Stimulated activated CD8-positive, alpha-beta memory T cell treated with anti-CD3 and anti-CD28 coated beads, Interleukin-12 subunit alpha, Interleukin-12 subunit beta, amount 100 ng/mL, for 1 hour (primary cell): ENCODE results near the gene MAP4K4.

Experiments
- DNase-seq: peaks from one replicate; pipeline ENCODE4 v3.0.0-alpha.2; 2020; ENCODE audit warnings: low read depth

MAP4K4 gene

DNA sequence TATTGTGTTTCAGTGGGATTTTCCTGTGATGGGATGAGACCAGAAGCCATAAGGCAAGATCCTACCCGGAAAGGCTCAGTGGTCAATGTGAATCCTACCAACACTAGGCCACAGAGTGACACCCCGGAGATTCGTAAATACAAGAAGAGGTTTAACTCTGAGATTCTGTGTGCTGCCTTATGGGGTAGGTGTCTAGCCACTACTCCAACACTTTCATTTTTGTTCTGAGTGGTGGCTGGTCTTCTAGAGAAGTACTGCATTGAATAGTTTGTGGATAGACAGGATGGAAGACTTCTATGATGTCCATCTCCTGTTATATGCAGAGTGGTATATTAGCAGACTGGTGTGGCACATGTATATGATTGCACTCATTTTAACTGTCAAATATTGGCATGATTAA, 176.6 kb downstream of the MAP4K4 start:
- no peak for DNase-seq

DNA sequence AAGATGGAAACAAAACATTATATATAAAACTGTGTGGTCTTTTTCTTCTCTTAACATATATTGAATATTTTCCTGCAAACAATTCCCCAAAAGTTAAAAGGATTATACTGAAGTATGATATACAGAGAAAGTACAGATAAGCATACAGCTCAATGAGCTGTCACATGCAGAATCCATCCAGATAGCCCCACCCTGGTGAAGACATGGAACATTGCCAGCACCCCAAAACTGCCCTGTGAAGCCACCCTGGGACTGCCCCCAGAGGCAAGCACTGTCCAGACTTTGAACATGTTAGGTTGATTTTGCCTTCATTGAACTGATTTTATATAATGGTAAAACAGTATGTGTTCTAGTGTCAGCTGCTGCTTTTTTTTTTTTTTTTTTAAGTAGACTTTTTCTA, 182.0 kb downstream of the MAP4K4 start:
- DNase-seq, result no peak

DNA sequence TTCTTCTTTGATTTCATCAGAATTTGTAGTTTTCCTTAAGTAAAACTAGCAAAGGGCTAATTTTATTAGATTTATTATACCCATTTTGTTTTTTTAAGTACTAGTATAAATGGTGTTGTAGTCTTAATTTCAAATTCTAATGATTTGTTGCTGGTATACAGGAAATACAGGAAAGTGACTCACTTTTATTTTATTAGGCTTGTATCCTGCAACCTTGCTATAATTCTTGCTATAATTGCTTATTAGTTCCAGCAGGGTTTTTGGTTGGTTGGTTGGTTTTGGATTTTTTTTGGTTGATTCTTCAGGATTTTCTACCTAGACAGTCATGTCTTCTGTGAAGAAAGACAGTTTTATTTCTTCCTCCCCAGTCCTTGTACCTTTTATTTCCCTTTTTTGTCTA, 183.6 kb downstream of the MAP4K4 start:
- DNase-seq, result no peak

DNA sequence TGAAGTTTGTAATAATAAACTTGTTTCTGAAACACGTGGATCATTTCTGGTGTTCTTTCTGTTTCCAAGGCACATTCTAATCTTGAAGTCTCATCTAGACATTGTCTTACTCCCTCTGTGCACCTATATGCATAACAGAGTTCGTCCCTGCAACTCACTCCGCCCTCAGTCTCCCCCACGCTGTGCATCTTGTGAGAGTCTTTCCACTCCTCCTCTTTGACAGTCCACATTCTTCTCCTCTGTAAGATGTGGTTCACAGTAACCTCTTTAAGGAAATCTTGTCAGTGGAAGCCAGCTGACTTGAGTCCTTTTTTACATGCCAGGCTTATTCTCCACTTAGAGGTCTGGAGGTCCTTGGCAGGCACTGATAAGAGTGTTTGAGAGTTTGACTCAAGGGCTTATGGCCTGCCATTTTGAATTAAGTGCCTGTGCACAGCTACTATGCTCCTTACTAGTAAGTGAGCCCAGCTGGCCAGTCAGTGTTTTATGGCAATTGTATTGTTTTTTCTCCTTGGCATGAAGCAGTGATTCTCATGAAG, 185.3 kb downstream of the MAP4K4 start:
- no peak for DNase-seq

DNA sequence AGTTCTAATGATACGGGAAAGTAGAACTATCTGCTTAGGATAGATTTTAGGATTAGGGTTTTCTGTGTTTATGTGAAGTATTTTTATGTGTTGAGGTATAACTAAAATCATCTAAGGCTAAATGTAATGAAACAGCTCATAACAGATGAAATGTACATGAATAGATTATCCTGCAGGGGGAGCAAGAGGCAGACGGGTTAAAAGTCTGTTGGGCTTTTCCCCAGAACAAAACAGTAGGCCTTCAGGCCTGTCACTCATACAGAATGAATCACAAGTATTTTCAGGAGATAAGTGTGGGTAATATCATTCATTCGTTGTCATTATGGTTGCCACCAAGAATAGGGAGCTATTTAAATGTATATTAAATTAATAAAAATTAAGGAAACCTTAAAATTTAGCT, 186.4 kb downstream of the MAP4K4 start:
- no peak for DNase-seq

DNA sequence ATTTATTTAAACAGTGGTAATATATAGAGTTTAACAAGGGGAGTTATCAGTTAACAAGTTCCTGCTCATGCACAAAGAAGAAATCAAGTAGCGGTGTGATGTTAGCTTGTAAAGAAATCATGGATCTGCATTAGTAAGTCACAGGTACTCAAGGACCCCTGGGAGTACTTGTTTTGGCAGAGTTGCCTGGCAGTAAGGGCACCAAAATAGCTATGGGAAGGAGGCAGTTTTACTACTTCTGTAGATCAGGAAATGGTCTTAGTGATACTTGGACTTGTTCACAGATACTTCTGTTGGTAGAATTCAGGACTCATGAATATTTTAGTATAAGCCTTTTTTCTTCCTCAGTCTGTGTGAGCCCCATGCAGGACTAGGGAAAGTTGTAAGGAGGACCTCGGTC, 186.9 kb downstream of the MAP4K4 start:
- no peak for DNase-seq

DNA sequence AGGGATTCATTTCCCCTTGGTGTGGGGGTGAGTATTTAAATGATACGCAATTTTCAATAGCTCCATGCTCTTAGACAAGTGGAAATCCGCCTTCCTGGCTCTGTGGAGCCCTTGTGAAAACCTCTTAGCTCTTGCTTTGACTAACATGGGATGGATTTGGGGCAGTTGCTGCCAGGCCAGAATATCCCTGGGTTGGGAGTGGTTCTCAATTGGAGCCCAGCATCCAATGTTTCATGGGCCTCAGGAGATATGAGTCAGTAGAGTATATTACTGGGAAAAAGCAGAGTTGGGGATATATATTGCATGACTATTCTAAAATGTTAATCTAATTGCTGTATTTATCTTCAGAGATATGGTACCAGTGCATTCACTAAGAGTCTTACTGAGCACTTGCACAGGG, 189.8 kb downstream of the MAP4K4 start:
- DNase-seq, result no peak

DNA sequence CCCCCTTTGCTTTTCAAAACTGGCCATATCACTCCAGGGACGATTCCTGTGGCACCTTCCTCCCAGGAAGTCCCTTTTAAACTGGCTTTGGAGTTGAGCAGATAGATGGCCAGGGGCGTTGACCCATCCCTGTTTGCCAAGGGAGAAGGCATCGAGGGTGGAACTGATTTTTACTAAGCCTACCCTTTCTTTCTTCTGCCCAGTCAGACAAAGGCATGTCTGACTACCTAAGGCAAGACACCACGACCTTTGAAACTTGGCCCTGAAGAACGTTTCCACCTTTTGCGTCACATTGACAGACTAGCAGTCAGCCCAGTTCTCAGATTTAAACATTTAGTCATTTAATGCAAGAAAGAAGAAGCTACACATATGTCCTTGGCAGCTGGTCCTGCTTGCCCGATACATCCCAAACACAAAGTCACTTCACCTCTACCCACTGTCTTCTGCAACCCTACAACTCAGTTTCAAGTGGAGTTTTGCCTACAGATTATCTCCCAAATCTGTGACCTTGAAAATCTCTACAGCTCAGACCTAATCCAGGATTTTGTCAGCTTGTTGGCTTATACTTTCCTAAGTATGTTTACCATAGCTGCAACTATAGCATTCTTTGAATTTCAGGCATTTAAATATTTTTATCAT, 192.1 kb downstream of the MAP4K4 start:
- no peak for DNase-seq

DNA sequence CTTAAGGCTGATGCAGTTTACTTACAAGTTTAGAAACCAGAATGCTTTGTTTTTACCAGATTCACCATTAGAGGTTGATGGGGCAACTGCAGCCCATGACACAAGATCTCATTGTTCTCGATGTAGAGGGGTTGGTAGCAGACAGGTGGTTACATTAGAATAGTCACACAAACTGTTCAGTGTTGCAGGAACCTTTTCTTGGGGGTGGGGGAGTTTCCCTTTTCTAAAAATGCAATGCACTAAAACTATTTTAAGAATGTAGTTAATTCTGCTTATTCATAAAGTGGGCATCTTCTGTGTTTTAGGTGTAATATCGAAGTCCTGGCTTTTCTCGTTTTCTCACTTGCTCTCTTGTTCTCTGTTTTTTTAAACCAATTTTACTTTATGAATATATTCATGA, 194.9 kb downstream of the MAP4K4 start:
- no peak for DNase-seq

DNA sequence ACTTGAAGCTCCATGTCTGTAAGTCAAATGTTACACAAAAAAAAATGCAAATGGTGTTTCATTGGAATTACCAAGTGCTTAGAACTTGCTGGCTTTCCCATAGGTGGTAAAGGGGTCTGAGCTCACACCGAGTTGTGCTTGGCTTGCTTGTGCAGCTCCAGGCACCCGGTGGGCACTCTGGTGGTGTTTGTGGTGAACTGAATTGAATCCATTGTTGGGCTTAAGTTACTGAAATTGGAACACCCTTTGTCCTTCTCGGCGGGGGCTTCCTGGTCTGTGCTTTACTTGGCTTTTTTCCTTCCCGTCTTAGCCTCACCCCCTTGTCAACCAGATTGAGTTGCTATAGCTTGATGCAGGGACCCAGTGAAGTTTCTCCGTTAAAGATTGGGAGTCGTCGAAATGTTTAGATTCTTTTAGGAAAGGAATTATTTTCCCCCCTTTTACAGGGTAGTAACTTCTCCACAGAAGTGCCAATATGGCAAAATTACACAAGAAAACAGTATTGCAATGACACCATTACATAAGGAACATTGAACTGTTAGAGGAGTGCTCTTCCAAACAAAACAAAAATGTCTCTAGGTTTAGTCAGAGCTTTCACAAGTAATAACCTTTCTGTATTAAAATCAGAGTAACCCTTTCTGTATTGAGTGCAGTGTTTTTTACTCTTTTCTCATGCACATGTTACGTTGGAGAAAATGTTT, 196.3 kb downstream of the MAP4K4 start:
- no peak for DNase-seq

DNA sequence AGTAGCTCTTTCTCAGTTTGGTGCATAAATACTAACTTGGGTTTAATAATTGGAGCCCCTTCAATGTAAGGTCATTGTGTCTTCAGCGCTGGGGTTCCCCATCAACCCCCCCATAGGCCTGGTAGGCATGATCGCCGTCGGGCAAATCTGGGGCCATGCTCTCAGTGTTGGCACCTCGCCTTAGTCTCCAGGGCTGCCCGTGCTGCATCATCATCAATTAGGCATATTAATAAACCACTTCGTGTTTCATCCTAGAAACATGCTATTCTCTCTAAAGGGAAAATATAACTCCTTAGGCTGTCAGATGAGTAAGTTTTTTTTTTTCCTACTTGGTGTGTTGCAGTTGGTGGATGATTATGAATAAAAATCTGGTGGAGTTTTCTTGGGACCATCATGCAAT, 197.5 kb downstream of the MAP4K4 start:
- DNase-seq, result no peak

DNA sequence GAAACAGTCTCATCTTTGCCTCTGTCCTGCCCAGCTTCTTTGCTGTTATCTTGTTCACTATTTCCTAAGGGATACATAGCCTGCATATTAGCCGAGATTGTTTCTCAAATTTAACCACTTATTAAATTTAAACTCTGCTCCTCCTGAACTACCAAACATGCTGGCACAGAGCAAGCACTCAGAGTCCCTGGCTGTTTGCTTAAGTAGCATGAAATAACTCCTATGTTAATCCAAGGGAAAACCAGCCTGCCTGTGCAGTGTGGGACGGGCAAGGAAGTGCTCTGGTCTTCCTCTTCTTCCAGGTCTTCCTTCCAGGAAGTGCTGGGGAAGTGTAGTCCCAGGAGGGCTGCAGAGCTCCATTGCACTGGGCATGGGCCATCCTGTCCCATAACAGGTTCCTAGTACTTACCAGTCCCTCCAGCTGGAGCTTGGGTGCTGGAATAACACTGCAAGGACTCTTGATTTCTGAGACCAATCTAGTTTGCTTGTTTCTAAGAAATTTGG, 198.4 kb downstream of the MAP4K4 start:
- no peak for DNase-seq

DNA sequence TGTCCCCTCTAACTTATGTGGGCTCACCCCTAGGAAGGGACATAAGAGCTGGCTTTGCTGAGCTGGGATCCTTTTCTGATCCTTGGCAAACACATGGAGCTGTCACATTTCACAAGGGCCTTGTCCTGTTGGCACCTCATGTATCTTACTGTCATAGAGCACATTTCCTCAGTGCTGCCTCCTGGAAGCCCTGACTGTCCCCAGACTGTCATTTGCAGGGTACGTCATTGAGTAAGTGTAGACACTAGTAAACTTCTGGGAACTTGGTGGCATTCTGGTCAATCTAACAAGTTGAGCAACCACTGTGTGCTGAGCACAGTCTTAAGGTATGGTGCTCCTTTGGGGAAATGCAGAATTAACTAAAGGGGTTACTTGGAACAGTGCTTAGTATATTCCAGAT, 199.8 kb downstream of the MAP4K4 start:
- no peak for DNase-seq

DNA sequence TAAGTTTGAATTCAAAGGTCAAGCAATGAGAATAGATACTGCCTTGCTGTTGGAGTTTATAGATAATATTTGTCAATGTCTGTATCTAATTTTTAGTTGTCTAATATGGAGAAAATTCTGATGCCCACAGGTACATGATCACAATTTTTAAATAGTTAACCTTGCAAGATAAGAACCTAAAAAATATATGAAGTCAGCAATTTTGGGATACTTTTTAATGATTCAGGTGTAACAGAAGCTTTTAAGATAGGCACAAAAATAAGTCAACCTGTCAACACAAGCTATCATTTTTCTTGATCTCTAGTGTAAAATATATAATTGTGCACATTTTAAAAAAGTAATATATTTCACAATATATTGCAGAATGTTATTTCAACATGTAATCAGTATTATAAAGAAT, 201.8 kb downstream of the MAP4K4 start:
- DNase-seq, result no peak

DNA sequence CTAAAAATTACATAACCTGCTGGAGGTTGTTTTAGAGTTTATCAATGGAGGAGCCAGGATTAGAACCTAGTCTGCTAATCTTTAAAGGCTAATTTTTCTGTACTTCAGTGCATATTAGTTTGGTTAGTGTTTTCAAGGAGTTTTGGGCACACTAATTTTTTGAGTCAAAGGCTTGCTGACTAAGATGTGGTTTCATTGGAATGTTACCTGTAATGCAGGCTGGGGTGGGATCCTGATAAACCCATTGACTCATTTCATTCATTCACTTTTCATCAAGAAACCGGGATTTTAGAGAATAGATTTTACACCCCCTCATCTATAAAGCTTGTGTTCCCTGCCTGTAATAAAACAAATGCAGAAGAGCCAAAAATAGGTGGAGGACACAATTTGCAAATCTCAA, 202.4 kb downstream of the MAP4K4 start:
- no peak for DNase-seq

DNA sequence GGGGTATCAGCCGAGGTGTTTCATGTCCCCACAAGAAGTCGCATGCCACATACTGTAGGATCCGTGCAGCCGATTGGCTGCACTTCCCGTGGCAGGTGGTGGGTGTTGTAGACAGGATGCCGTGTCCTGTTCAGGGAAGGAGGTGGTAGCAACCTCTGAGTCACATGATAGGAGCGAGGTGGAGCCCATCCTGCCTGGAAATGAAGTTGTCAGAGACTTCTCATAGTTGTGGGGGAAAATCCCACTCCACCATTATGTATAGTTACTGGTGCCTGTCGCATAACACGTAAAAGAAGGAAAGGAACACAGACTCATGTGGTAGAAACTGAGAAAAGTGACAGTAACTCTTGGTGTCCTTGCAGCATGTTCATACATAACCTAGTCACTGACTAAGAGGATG, 202.9 kb downstream of the MAP4K4 start:
- no peak for DNase-seq

DNA sequence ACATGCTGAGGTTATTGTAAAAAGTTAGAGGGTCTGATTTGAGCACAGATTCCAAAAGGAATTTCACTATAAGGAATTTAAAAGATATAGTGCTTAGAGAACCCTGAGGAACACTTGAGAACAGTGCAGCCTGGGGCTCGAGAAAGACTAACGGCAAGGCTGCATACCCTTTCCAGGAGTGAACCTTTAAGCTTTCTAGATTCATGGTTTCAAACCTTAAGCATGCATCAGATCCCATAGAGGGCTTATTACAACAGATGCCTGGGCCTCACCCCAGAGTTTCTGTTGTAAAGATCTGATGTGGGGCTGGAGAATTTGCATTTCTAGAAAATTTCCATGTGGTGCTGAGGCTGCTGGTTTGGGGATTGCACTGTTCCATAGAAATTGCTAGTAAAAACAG, 203.7 kb downstream of the MAP4K4 start:
- no peak for DNase-seq

DNA sequence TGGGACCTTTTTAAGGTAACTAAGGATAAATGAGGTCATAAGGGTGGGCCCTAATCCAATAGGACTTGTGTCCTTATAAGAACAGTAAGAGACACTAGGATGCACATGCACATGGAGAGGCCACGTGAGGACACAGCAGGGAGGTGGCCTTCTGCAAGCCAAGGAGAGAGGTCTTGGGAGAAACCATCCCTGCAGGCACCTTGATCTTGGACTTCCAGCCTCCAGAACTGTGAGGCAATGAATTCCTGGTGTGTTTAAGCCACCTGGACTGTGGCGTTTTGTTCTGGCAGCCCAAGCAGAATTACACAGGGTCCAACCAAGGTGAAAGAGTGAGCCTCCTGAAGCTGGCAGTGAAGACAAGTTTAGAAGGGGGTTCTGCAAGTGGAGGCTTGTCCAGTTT, 204.7 kb downstream of the MAP4K4 start:
- no peak for DNase-seq

DNA sequence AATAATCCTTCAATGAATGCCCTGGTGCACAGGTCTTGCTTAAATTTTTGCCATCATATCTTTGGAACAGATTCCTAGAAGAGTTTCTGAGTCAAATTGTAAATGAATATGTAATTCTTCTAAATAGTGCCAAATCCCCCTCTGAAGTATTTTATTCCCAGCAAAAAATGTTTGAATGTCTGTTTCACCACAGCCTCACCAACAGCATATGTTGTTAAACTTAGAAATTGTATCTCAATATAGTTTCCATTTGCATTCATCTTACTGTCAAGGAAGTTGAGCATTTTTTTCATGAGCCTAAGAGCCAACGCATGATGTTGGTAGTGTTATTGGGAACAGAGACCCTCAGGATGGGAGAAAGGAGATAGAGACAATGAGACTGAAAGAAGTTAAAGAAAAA, 207.4 kb downstream of the MAP4K4 start:
- DNase-seq, result no peak

DNA sequence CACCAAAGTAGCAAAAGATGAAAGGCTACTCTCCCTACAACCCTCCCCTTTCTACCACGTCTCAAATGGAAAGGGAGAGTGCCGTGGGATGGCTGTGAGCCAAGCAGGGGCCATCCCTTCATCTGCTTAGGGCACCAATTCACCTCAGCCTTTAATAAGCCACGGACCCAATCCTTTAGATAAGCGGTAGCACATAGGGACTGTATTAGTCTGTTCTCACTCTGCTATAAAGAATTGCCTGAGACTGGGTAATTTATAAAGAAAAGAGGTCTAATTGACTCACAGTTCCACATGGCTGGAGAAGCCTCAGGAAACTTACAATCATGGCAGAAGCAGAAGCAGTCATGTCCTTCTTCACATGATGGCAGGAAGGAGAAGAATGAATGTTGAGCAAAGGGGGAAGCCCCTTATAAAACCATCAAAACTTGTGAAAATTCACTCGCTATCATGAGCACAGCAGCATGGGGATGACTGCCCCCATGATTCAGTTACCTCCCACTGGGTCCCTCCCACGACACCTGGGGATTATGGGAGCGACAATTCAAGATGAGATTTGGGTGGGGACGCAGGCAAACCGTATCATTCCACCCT, 208.3 kb downstream of the MAP4K4 start:
- DNase-seq, result no peak

DNA sequence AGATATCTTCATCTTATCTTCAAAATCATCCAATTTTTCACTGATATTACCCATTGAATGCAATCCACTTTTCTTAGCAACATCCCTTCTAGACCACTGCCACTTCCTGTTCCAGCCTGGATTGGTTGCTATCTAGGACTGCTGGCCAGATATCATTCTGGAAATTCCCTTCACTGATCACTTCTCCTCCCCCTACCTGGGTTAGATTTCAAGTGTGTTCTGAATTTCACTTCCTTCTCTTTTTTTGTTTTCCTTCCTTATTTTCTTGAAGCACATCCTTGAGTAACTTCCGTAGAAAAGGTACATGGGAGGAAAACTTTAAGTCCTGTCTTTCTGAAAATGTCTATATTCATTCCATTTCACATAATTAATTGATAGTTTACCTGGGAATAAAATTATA, 212.3 kb downstream of the MAP4K4 start:
- no peak for DNase-seq

DNA sequence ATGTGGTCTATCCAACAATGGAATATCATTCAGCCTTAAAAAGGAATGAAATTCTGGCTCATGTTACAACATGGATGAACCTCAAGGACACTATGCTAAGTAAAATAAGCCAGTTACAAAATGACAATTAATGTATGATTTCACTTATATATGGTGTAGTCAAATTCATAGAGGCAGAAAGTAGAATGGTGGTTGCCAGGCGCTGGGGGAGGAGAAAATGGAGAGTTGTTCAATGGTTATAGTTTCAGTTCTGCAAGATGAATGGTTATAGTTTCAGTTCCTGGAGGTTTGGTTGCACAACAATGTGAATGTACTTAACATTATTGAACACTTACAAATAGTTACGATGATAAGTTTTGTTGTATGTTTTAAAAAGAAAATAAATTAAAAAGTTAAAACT, 215.0 kb downstream of the MAP4K4 start:
- no peak for DNase-seq

DNA sequence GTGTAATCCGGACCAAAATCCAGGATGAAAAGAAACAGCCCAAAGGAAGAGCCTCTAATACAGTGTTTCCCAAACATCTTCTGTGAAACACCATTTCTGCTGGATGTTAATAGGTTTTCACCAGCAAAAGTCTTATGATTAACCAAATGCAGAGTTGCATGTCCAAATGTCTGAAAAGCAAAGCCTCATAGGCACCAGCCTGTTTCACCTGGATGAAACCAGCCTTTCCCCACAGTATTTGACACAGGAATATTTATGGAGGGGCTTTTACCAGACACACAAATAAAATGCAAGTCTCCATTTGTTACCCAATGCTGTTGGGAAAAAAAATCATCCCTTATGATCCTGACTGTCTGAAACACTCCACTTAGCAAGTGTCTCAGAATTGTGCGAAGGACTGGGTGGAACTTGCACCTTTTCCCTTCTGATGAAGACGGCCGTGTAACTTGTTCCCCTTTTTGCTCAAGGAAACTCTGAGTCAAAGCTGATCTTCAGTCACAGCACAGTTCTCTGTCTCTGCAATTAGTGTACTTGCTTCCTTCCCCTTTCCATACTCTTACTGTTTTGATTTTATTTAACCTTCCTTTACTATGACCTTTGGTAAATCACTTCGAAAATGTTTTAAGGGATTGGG, 223.9 kb downstream of the MAP4K4 start:
- DNase-seq, result no peak
